HFFc6 (cell line): ENCODE measurements around the gene UBL4B. TPM values are rescaled to one million over a fixed set of nuclear protein-coding genes. Genes with fewer than 3 reads are reported as not detected.

Experiments
- DNase-seq: peaks from one replicate; pipeline ENCODE4 v3.0.0-alpha.2; 2018
- H3K27ac Mint-ChIP-seq: 2 replicates; pipeline ENCODE4 v1.8.0; 2020; ENCODE audit warnings: mild to moderate bottlenecking, mixed read lengths
- H3K27me3 Mint-ChIP-seq: 2 replicates; pipeline ENCODE4 v1.8.0; 2021; ENCODE audit warnings: mild to moderate bottlenecking, moderate library complexity, mixed read lengths; ENCODE audit not compliant: insufficient read depth
- H3K36me3 Mint-ChIP-seq: 2 replicates; pipeline ENCODE4 v1.8.0; 2021; ENCODE audit warnings: low read depth, mixed read lengths
- H3K4me1 Mint-ChIP-seq: 2 replicates; pipeline ENCODE4 v1.8.0; 2020; ENCODE audit warnings: low read depth, mixed read lengths
- H3K4me3 Mint-ChIP-seq: 2 replicates; pipeline ENCODE4 v1.8.0; 2020; ENCODE audit warnings: mild to moderate bottlenecking, moderate library complexity, mixed read lengths
- H3K9me3 Mint-ChIP-seq: 2 replicates; pipeline ENCODE4 v1.8.0; 2020; ENCODE audit warnings: mild to moderate bottlenecking, mixed read lengths
- total RNA-seq, 6 experiments: library from RNA; stranded (reverse); fragmentation: NEBNext Ultra II Directional; extraction: Animal tissue kit (Norgen Biotek cat#: 25700); gene quantifications; 2 replicates in 1 of 6; 3 replicates in 5 of 6; pipeline ENCODE4 v1.2.3, GENCODE V29; 2021
- TF ChIP-seq, protein P1 (sequence below): fragments of 200-600 bp; sonication (generic); IDR thresholded peaks from 2 replicates; pipeline ENCODE4 v1.5.0; 2021; ENCODE audit warnings: antibody characterized with exemption, mild to moderate bottlenecking

The UBL4B gene
- total RNA-seq, 6 experiments from 2014 or later, result 1.5 to 10.9 (median 1.8) TPM

- Mint-ChIP-seq H3K4me1 (peaks cover 17% of the 10 kb centered on the region), H3K27ac (no peak overlapping the region), H3K27me3 (peaks cover 5% of the 10 kb centered on the region), H3K36me3 (no peaks in the 10 kb centered on the region), H3K9me3 (no peaks in the 10 kb centered on the region), H3K4me3 (peak overlapping the region; percentile 21; the same call in 1 of the 2 replicates)
- TF ChIP-seq, protein P1, sequence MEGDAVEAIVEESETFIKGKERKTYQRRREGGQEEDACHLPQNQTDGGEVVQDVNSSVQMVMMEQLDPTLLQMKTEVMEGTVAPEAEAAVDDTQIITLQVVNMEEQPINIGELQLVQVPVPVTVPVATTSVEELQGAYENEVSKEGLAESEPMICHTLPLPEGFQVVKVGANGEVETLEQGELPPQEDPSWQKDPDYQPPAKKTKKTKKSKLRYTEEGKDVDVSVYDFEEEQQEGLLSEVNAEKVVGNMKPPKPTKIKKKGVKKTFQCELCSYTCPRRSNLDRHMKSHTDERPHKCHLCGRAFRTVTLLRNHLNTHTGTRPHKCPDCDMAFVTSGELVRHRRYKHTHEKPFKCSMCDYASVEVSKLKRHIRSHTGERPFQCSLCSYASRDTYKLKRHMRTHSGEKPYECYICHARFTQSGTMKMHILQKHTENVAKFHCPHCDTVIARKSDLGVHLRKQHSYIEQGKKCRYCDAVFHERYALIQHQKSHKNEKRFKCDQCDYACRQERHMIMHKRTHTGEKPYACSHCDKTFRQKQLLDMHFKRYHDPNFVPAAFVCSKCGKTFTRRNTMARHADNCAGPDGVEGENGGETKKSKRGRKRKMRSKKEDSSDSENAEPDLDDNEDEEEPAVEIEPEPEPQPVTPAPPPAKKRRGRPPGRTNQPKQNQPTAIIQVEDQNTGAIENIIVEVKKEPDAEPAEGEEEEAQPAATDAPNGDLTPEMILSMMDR, result no peak; the same call in 1 of the 2 replicates
- no peak for DNase-seq
These were observed 39.0 kb downstream of the UBL4B start for GRCh38 chr1:110151175-110151669.

- H3K27ac Mint-ChIP-seq, result peak overlapping the region; percentile 46; the same call in 1 of the 2 replicates
- H3K4me1 Mint-ChIP-seq, result peaks cover 17% of the 10 kb centered on the region
- peak; percentile 86 for DNase-seq
- TF ChIP-seq, protein P1, result no peak
- peak overlapping the region; percentile 21 for H3K4me3 Mint-ChIP-seq
- H3K36me3 Mint-ChIP-seq, result no peaks in the 10 kb centered on the region
- peaks cover 5% of the 10 kb centered on the region for H3K27me3 Mint-ChIP-seq
- H3K9me3 Mint-ChIP-seq, result no peaks in the 10 kb centered on the region
These were observed 40.0 kb downstream of the UBL4B start for GRCh38 chr1:110152133-110152785.

- no peaks in the 10 kb centered on the region for H3K36me3 Mint-ChIP-seq
- no peaks in the 10 kb centered on the region for H3K9me3 Mint-ChIP-seq
- no peak overlapping the region for H3K27ac Mint-ChIP-seq
- no peak overlapping the region; the same call in 1 of the 2 replicates for H3K4me3 Mint-ChIP-seq
- peaks cover 5% of the 10 kb centered on the region for H3K27me3 Mint-ChIP-seq
- peaks cover 17% of the 10 kb centered on the region for H3K4me1 Mint-ChIP-seq
- TF ChIP-seq, protein P1, result no peak
- no peak for DNase-seq
These were observed 41.2 kb downstream of the UBL4B start for GRCh38 chr1:110153407-110153950.

DNA sequence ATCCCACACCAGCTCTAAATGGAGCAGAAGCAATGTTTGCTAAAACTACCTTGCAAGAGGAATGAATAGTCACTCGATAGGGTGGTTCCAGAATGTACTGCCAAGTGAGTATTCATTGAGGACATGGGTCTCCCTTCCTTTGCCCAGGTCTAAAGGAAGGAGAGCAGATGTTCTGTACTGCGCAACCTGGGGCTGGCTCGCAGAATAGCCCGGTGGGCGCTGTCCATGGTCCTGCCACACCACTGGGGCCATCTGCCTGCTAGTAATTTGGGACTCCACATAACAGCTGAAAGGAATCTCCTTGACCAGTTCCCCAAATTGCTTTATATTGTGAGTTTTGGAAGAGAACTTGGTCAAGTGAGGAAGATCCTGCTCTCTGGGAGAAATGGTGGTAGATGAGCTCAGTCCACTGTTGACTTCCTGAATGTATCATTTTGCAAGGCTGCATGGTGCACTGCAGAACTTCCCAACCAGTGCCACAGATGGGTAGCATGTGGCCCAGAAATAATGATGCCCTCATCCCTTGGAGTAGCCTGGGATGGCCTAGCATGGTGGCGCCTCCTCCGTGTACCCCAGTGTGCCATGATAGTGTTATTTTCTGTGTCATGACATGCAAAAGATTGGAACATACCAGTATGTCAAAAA, 43.8 kb downstream of the UBL4B start:
- peaks cover 21% of the 10 kb centered on the region for H3K27me3 Mint-ChIP-seq

DNA sequence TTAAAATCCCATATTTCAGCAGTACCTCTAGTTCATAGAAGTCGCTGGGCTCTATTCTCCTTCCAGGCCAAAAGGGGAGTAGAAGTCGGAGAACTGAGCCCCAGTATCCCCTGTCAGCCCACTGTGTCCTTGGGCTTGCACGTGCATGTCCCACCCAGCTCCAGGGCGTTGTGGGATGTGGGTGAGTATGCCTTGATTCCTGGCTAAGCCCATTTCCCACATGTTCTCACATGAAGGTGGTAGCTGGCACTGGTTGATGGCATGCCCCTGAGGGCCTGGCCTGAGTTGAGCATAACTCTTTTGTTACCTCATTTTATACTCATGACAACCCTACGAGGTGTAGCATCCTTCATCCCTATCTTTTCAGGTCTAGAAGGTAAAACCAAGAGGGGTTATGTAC, 46.0 kb downstream of the UBL4B start:
- TF ChIP-seq, protein P1, result no peak
- no peak overlapping the region for H3K4me3 Mint-ChIP-seq
- peaks cover 28% of the 10 kb centered on the region for H3K27me3 Mint-ChIP-seq
- H3K27ac Mint-ChIP-seq, result no peak overlapping the region
- no peaks in the 10 kb centered on the region for H3K9me3 Mint-ChIP-seq
- H3K36me3 Mint-ChIP-seq, result 0 out of 2 replicates have a peak, but pooled peaks cover 6% of the 10 kb centered on the region
- no peaks in the 10 kb centered on the region for H3K4me1 Mint-ChIP-seq
- DNase-seq, result no peak

More for the DNA sequence above, 43.8 kb downstream of the UBL4B start:
- peaks cover 12% of the 10 kb centered on the region for H3K4me1 Mint-ChIP-seq
- DNase-seq, result peak; percentile 27
- H3K27ac Mint-ChIP-seq, result no peak overlapping the region
- H3K4me3 Mint-ChIP-seq, result no peak overlapping the region
- TF ChIP-seq, protein P1, result no peak
- H3K9me3 Mint-ChIP-seq, result no peaks in the 10 kb centered on the region
- H3K36me3 Mint-ChIP-seq, result 0 out of 2 replicates have a peak, but pooled peaks cover 6% of the 10 kb centered on the region
